ENCODE measurements around the gene SPDYA.

SPDYA gene

DNA sequence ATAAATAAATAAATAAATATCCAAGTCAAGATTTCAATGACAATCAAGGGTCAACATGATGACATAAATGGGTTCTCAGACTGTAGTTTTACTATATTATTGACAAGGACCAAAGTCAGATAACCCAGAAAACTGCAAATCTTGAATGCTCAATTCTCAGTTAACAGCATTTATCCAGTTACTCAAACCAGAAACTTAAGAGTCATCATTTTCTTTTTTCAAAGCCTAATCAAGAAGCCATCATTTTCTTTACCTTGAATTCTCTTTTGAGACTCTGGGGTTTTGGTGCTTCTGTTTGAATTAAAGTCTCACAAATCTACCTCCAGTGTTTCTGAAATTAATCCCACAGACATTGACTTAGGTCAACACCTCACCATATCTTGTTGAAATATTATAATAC, 45.3 kb downstream of the SPDYA start:
- Histone ChIP-seq H2AFZ (no peak overlapping the region), H3K9me3 (ENCODE audit: control insufficient read depth, low read length) (no peaks in the 10 kb centered on the region), H3K79me2 (no peaks in the 10 kb centered on the region), H3K4me1 (no peaks in the 10 kb centered on the region), H3K36me3 (ENCODE audit: control insufficient read depth, insufficient read depth, low read length) (no peaks in the 10 kb centered on the region), H3K4me2 (ENCODE audit: low read length) (no peak overlapping the region), H3K4me3 (ENCODE audit: low read depth, low read length) (no peak overlapping the region), H3K27me3 (ENCODE audit: control insufficient read depth, insufficient read depth, low read length) (no peaks in the 10 kb centered on the region), H3K9ac (no peak overlapping the region), H3K27ac (no peak overlapping the region)
- TF ChIP-seq, protein P1, sequence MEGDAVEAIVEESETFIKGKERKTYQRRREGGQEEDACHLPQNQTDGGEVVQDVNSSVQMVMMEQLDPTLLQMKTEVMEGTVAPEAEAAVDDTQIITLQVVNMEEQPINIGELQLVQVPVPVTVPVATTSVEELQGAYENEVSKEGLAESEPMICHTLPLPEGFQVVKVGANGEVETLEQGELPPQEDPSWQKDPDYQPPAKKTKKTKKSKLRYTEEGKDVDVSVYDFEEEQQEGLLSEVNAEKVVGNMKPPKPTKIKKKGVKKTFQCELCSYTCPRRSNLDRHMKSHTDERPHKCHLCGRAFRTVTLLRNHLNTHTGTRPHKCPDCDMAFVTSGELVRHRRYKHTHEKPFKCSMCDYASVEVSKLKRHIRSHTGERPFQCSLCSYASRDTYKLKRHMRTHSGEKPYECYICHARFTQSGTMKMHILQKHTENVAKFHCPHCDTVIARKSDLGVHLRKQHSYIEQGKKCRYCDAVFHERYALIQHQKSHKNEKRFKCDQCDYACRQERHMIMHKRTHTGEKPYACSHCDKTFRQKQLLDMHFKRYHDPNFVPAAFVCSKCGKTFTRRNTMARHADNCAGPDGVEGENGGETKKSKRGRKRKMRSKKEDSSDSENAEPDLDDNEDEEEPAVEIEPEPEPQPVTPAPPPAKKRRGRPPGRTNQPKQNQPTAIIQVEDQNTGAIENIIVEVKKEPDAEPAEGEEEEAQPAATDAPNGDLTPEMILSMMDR (IDR thresholded peaks at IDR 0.05): no peak

DNA sequence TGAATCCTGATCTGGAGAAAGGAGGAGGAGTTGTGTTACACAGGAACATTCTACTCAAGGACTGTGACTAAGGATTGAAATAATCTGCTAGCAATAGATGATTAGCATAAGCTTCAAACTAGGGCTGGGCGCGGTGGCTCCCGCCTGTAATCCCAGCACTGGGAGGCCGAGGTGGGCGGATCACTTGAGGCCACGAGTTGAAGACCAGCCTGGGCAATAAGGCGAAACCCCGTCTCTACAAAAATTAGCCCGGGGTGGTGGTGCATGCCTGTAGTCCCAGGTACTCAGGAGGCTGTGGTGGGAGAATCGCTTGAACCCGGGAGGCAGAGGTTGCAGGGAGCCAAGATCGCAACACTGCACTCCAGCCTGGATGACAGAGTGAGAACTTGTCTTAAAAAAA, 58.0 kb downstream of the SPDYA start:
- Histone ChIP-seq H2AFZ (no peak overlapping the region), H3K27me3 (ENCODE audit: control insufficient read depth, insufficient read depth, low read length) (no peaks in the 10 kb centered on the region), H3K4me2 (ENCODE audit: low read length) (peak overlapping the region; percentile 98), H3K36me3 (ENCODE audit: control insufficient read depth, insufficient read depth, low read length) (no peaks in the 10 kb centered on the region), H3K4me3 (ENCODE audit: low read depth, low read length) (no peak overlapping the region), H3K27ac (no peak overlapping the region), H3K9ac (no peak overlapping the region), H3K79me2 (peaks cover 14% of the 10 kb centered on the region), H3K9me3 (ENCODE audit: control insufficient read depth, low read length) (no peaks in the 10 kb centered on the region), H3K4me1 (no peaks in the 10 kb centered on the region)
- TF ChIP-seq, protein P1 (IDR thresholded peaks at IDR 0.05): no peak

DNA sequence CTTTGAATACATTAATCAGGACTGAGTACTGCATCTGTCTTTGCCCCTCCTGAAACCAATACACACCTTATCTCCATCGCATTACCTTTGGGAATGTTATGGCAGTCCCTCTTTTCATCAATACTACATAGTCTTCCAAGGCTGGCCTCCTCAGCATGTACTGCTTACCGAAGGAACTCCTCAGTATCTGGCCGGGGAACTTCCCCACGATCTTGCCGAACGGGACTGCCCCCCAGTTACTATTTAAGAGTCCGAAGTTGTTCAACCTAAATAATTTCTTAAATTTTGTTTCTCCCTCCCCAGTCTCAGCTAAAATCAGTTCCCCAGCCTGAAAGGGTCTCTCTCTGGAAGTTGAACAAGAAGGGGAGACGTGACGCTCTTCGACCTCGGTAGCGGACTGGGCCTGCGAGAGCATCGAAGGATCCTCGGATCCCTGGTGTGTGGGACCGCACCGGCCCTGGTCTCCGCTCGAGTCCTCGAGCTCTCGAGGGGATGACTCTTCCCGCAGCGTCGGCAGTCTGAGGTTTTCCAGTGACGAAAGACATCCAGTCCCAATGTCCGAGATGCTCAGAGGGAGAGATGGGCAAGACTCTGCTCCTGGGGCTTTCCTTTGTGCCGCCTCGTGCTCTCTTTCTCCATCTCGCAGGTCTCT, 59.0 kb downstream of the SPDYA start:
- H3K79me2 ChIP-seq: peaks cover 14% of the 10 kb centered on the region
- no peaks in the 10 kb centered on the region for H3K4me1 ChIP-seq
- H3K9ac ChIP-seq: peak overlapping the region; percentile 31
- TF ChIP-seq, protein P1 (IDR thresholded peaks at IDR 0.05): no peak
- no peaks in the 10 kb centered on the region for H3K9me3 ChIP-seq (ENCODE audit: control insufficient read depth, low read length)
- H3K27ac ChIP-seq: peak overlapping the region; percentile 72
- H3K27me3 ChIP-seq (ENCODE audit: control insufficient read depth, insufficient read depth, low read length): no peaks in the 10 kb centered on the region
- peak overlapping the region; percentile 98 for H3K4me2 ChIP-seq (ENCODE audit: low read length)
- no peaks in the 10 kb centered on the region for H3K36me3 ChIP-seq (ENCODE audit: control insufficient read depth, insufficient read depth, low read length)
- H3K4me3 ChIP-seq (ENCODE audit: low read depth, low read length): peak overlapping the region; percentile 96
- H2AFZ ChIP-seq: peak overlapping the region; percentile 89

DNA sequence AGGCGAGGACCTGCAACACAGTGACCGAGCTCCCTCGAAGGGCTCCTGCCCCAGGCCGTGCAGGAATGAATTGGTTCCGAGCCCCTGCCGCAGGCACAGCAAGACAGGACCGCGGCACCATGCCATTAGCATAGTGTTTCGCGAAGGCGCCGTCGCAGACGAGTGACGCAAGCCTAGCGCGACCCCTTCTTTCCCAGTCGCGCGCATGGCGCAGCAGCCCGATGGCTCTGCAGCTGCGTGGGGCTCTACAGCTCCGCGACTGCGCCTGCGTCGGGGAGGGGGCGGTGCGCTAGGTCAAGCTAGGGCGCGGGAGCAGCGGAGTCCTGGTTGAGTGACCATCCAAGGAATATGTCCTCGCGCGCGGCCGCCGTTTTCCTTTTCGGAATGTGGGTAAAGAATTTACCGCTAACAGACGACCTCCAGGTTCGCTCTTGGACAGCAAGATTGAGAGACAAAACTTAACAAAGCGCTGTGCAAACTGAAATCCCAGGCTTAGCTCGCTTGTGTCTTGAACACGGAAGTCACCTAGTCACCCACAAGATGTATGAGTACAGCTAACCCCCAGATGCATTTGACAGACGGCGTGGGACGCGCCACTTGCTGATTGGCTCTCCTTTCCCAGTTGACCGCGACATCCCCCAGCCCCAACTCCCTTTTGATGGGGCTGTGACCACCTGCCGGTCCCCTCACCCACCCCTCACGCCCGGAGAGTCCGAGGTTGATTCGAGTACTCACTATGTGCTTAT, 59.7 kb downstream of the SPDYA start, which contains the start of gene TRMT61B:
Gene TRMT61B, minus strand, starts transcription at position 164 of the 746 bp plus-strand sequence. Its CDS starts 32 bp downstream, at position 132.
- Histone ChIP-seq H2AFZ (peak within 1 kb of the TSS; percentile 89), H3K27ac (peak within 1 kb of the TSS; percentile 72), H3K4me1 (no peaks in the 10 kb centered on the region), H3K27me3 (ENCODE audit: control insufficient read depth, insufficient read depth, low read length) (no peaks in the 10 kb centered on the region), H3K4me3 (ENCODE audit: low read depth, low read length) (peak within 1 kb of the TSS; percentile 96), H3K36me3 (ENCODE audit: control insufficient read depth, insufficient read depth, low read length) (no peaks in the 10 kb centered on the region), H3K79me2 (peaks cover 14% of the 10 kb centered on the region), H3K4me2 (ENCODE audit: low read length) (peak within 1 kb of the TSS; percentile 98), H3K9ac (peak within 1 kb of the TSS; percentile 31), H3K9me3 (ENCODE audit: control insufficient read depth, low read length) (no peaks in the 10 kb centered on the region)
- TF ChIP-seq, protein P1 (IDR thresholded peaks at IDR 0.05): no peak
